NCI-H146 treated with DMSO at 0.1 percent for 48 hours (cell line): ENCODE results near the gene TTC36.
"Not testable (repeated sequence)": the region's sequence is repeated elsewhere in the genome, so short reads cannot be mapped to it uniquely, and the experiment has no call there.

Experiments
- DNase-seq: peaks from one replicate; lab custom pipeline; 2025; ENCODE audit not compliant: unreplicated experiment; lab: John Stamatoyannopoulos, UW

TTC36 gene

DNA sequence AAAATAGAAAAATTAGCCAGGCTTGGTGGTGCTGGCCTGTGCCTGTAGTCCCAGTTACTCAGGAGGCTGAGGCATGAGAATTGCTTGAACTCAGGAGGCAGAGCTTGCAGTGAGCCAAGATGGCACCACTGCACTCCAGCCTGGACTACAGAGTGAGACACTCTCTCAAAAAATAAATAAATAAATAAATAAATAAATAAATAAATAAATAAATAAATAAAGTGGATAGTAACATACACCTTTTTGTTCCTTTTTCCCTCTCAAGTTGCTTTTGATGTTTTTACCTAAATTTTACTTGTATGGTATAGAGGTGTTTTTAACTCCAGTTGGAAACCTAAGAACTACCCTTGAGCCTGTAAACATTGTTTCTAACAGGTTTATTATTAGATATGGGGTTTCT lies 50.7 kb downstream of the TTC36 start:
- DNase-seq: not testable (repeated sequence)
